H1 (cell line): ENCODE results near the gene PLVAP. TPM values are rescaled to one million over a fixed set of nuclear protein-coding genes. Genes with fewer than 3 reads are reported as not detected.
A peak's percentile ranks its signal among the peaks of the same experiment; 100 is the strongest.

Source experiments
- CTCF ChIA-PET: fragments of 300-600 bp; sonication (Branson Sonifier 250); formaldehyde crosslinking; loops from one replicate; lab custom pipeline; 2021; ENCODE audit not compliant: partially characterized antibody; lab: Charles Lee
- POLR2A ChIA-PET: fragments of 300-600 bp; sonication (Branson Sonifier 250); formaldehyde crosslinking; loops from one replicate; lab custom pipeline; 2021; ENCODE audit warnings: inconsistent platforms; ENCODE audit not compliant: partially characterized antibody; lab: Charles Lee
- DNase-seq, 2 experiments: peaks; one replicate each; pipeline versions ENCODE4 v3.0.0 to v3.0.0-alpha.2; 2010 to 2022; ENCODE audit warnings: low spot score in 2 of 2, low read depth in 1 of 2, mixed read lengths in 1 of 2
- FAIRE-seq: peaks from 2 replicates; lab custom pipeline; 2011; peaks lifted over from hg19 to GRCh38; lab: Jason Lieb, UNC
- H2AFZ ChIP-seq: 2 replicates; pipeline ENCODE4 v1.8.1; 2012; ENCODE audit warnings: low read length, inconsistent platforms
- H2AK5ac ChIP-seq: 2 replicates; pipeline ENCODE4 v1.6.1; 2013; ENCODE audit warnings: low read depth, low read length
- H2BK120ac ChIP-seq: replicated peaks from 2 replicates; pipeline ENCODE3; 2013; ENCODE audit warnings: low read depth, low read length, inconsistent platforms
- H2BK12ac ChIP-seq: 2 replicates; pipeline ENCODE4 v1.6.1; 2013; ENCODE audit warnings: low read depth, low read length
- H2BK15ac ChIP-seq: 2 replicates; pipeline ENCODE4 v1.6.1; 2013; ENCODE audit warnings: low read length
- H2BK20ac ChIP-seq: 2 replicates; pipeline ENCODE4 v1.6.1; 2013; ENCODE audit warnings: low read length
- H2BK5ac ChIP-seq: 2 replicates; pipeline ENCODE4 v1.6.1; 2013; ENCODE audit warnings: low read depth, low read length
- H3K14ac ChIP-seq: 2 replicates; pipeline ENCODE4 v1.6.1; 2013; ENCODE audit warnings: inconsistent platforms; ENCODE audit not compliant: insufficient read length
- H3K18ac ChIP-seq: 2 replicates; pipeline ENCODE4 v1.6.1; 2013; ENCODE audit warnings: low read length; ENCODE audit errors: extremely low read depth
- H3K23ac ChIP-seq: 2 replicates; pipeline ENCODE4 v1.6.1; 2013; ENCODE audit warnings: inconsistent platforms; ENCODE audit not compliant: insufficient read length
- H3K23me2 ChIP-seq: 2 replicates; pipeline ENCODE4 v1.6.1; 2013; ENCODE audit warnings: low read depth, low read length
- H3K27ac ChIP-seq: 2 replicates; pipeline ENCODE4 v1.6.1; 2011; ENCODE audit warnings: low read depth, low read length, inconsistent platforms
- H3K27me3 ChIP-seq, 4 experiments: replicated peaks in 1 of 4; 1 replicate in 1 of 4; 2 replicates in 3 of 4; pipeline versions ENCODE4 v1.6.1 to v1.8.1; 2011 to 2013; ENCODE audit warnings: low read length in 3 of 4, mild to moderate bottlenecking in 3 of 4, inconsistent platforms in 2 of 4, mixed read lengths in 2 of 4, moderate library complexity in 1 of 4; ENCODE audit not compliant: control insufficient read depth in 3 of 4, insufficient read depth in 3 of 4; ENCODE audit errors: extremely low read depth in 1 of 4
- H3K36me3 ChIP-seq, 4 experiments: 2 replicates each; pipeline versions ENCODE4 v1.6.1 to v1.8.1; 2011 to 2013; ENCODE audit warnings: mild to moderate bottlenecking in 4 of 4, low read length in 3 of 4, moderate library complexity in 2 of 4, control low read depth in 1 of 4, inconsistent platforms in 1 of 4; ENCODE audit not compliant: insufficient read depth in 4 of 4, control insufficient read depth in 2 of 4
- H3K4ac ChIP-seq: replicated peaks from 2 replicates; pipeline ENCODE3; 2013; ENCODE audit warnings: low read length, low read depth, mixed read lengths, inconsistent platforms; ENCODE audit not compliant: insufficient read length
- H3K4me1 ChIP-seq, 4 experiments: replicated peaks in 1 of 4; 1 replicate in 1 of 4; 2 replicates in 3 of 4; pipeline versions ENCODE4 v1.6.1 to v1.8.1; 2011 to 2013; ENCODE audit warnings: low read length in 3 of 4, inconsistent platforms in 2 of 4, mixed read lengths in 1 of 4; ENCODE audit not compliant: insufficient read depth in 4 of 4, control insufficient read depth in 3 of 4
- H3K4me2 ChIP-seq, 2 experiments: 2 replicates each; pipeline versions ENCODE4 v1.6.1 to v1.8.1; 2011 to 2013; ENCODE audit warnings: low read depth in 2 of 2, low read length in 2 of 2, control low read depth in 1 of 2, inconsistent platforms in 1 of 2, mild to moderate bottlenecking in 1 of 2; ENCODE audit not compliant: insufficient read depth in 1 of 2
- H3K4me3 ChIP-seq, 4 experiments: fragments of 200-600, 300-600 bp in 1 of 4; sonication (generic), shearing (Covaris generic), sonication (Bioruptor Twin) in 1 of 4; 2 replicates each; pipeline versions ENCODE4 v1.5.1 to v1.8.1; 2011 to 2016; ENCODE audit warnings: low read length in 4 of 4, low read depth in 3 of 4, control low read depth in 2 of 4, inconsistent platforms in 2 of 4, mild to moderate bottlenecking in 2 of 4, mixed read lengths in 1 of 4, moderate library complexity in 1 of 4; ENCODE audit not compliant: insufficient read depth in 2 of 4; ENCODE audit errors: extremely low read depth in 1 of 4
- H3K56ac ChIP-seq: replicated peaks from 2 replicates; pipeline ENCODE3; 2013; ENCODE audit warnings: low read depth, mild to moderate bottlenecking, mixed read lengths, low read length, inconsistent platforms; ENCODE audit not compliant: insufficient read length
- H3K79me1 ChIP-seq: 2 replicates; pipeline ENCODE4 v1.6.1; 2013; ENCODE audit warnings: low read depth, low read length, control low read depth
- H3K79me2 ChIP-seq, 2 experiments: 2 replicates each; pipeline versions ENCODE4 v1.6.1 to v1.8.1; 2012 to 2013; ENCODE audit warnings: low read length in 2 of 2, mild to moderate bottlenecking in 2 of 2, inconsistent platforms in 1 of 2; ENCODE audit not compliant: insufficient read depth in 2 of 2, control insufficient read depth in 1 of 2
- H3K9ac ChIP-seq, 4 experiments: replicated peaks in 1 of 4; 1 replicate in 1 of 4; 2 replicates in 3 of 4; pipeline versions ENCODE4 v1.6.1 to v1.8.1; 2011 to 2013; ENCODE audit warnings: low read depth in 3 of 4, low read length in 3 of 4, control low read depth in 2 of 4, mild to moderate bottlenecking in 2 of 4, moderate library complexity in 2 of 4, inconsistent platforms in 1 of 4; ENCODE audit errors: extremely low read depth in 1 of 4
- H3K9me3 ChIP-seq, 2 experiments: 2 replicates each; pipeline versions ENCODE4 v1.6.1 to v1.8.1; 2012 to 2013; ENCODE audit warnings: mild to moderate bottlenecking in 2 of 2, moderate library complexity in 2 of 2, control low read depth in 1 of 2, inconsistent platforms in 1 of 2, low read depth in 1 of 2, low read length in 1 of 2, mixed read lengths in 1 of 2; ENCODE audit not compliant: insufficient read depth in 2 of 2
- H4K20me1 ChIP-seq, 2 experiments: replicated peaks in 1 of 2; 2 replicates each; pipeline versions ENCODE3 to v1.8.1; 2011 to 2013; ENCODE audit warnings: inconsistent platforms in 2 of 2, low read length in 2 of 2, mild to moderate bottlenecking in 1 of 2; ENCODE audit not compliant: insufficient read depth in 2 of 2, control insufficient read depth in 1 of 2
- H4K5ac ChIP-seq: 2 replicates; pipeline ENCODE4 v1.6.1; 2013; ENCODE audit warnings: low read length, low read depth, mixed read lengths, inconsistent platforms; ENCODE audit not compliant: insufficient read length
- H4K8ac ChIP-seq: 2 replicates; pipeline ENCODE4 v1.8.0; 2013; ENCODE audit warnings: mild to moderate bottlenecking, moderate library complexity, low read length, inconsistent platforms; ENCODE audit not compliant: insufficient read depth; ENCODE audit errors: extremely low read depth
- H4K91ac ChIP-seq: replicated peaks from 2 replicates; pipeline ENCODE3; 2013; ENCODE audit warnings: low read length, mixed read lengths, inconsistent platforms; ENCODE audit not compliant: insufficient read length
- ATF3 ChIP-seq: IDR thresholded peaks from 2 replicates; pipeline ENCODE4 v1.6.1; 2011; ENCODE audit warnings: low read depth, mild to moderate bottlenecking, low read length; ENCODE audit not compliant: insufficient read depth
- CBX8 ChIP-seq: fragments of 300-800, 300-1000 bp; sonication (generic); IDR thresholded peaks from 2 replicates; pipeline ENCODE4 v1.7.1; 2016; ENCODE audit warnings: low read depth, low read length, borderline replicate concordance
- CREB1 ChIP-seq: IDR thresholded peaks from 2 replicates; pipeline ENCODE4 v1.6.1; 2012; ENCODE audit warnings: inconsistent platforms
- EGR1 ChIP-seq: IDR thresholded peaks from 2 replicates; pipeline ENCODE4 v1.6.1; 2011; ENCODE audit warnings: low read depth, low read length, borderline replicate concordance
- KDM4A ChIP-seq: IDR thresholded peaks from one replicate; pipeline ENCODE4 v1.7.1; 2012; ENCODE audit warnings: low read depth, mild to moderate bottlenecking, moderate library complexity, low read length, inconsistent platforms; ENCODE audit not compliant: severe bottlenecking
- MAFK ChIP-seq: IDR thresholded peaks from 2 replicates; pipeline ENCODE4 v1.6.1; 2012; ENCODE audit warnings: low read depth, mild to moderate bottlenecking, improper control_type of control experiment, low read length
- RXRA ChIP-seq: IDR thresholded peaks from 2 replicates; pipeline ENCODE4 v1.6.1; 2011; ENCODE audit warnings: low read depth, mild to moderate bottlenecking, low read length, moderate library complexity; ENCODE audit not compliant: insufficient read depth
- SAP30 ChIP-seq: fragments of 300-600 bp; sonication (generic); IDR thresholded peaks from 2 replicates; pipeline ENCODE4 v1.7.1; 2012; ENCODE audit warnings: low read length, moderate library complexity, mild to moderate bottlenecking, inconsistent platforms; ENCODE audit not compliant: insufficient read depth, insufficient replicate concordance
- SUZ12 ChIP-seq: fragments of 200-600 bp; sonication (generic); IDR thresholded peaks from 2 replicates; pipeline ENCODE4 v1.6.1; 2012; ENCODE audit warnings: mild to moderate bottlenecking, inconsistent platforms, low read length, moderate library complexity, mixed read lengths
- WGBS, 2 experiments: shearing (Covaris generic) in 1 of 2; methylation state at CpG; one replicate each; pipeline versions ENCODE4 v1.1.6 to v1.1.7; 2013 to 2015; ENCODE audit warnings: low lambda C conversion rate in 2 of 2, mixed read lengths in 2 of 2, inconsistent platforms in 1 of 2, low coverage in 1 of 2, missing lambda C conversion rate in 1 of 2; ENCODE audit not compliant: insufficient replicate concordance in 2 of 2, insufficient coverage in 1 of 2, insufficient read length in 1 of 2; ENCODE audit errors: extremely low coverage in 1 of 2, missing lambda C conversion rate in 1 of 2; 5-methylcytosine and 5-hydroxymethylcytosine counted together
- polyA plus RNA-seq, 7 experiments: library from polyadenylated mRNA; depleted of rRNA in 3 of 7; stranded (reverse) in 5 of 7; unstranded in 2 of 7; fragments of >200 nt in 5 of 7; fragments of 200-250 nt in 2 of 7; gene quantifications; 1 replicate in 5 of 7; 2 replicates in 1 of 7; 4 replicates in 1 of 7; pipeline versions ENCODE4 v1.2.1 to v1.2.3, GENCODE V29; 2011 to 2013; ENCODE audit warnings: missing spikeins in 2 of 7, mixed read lengths in 2 of 7
- total RNA-seq: library from RNA; stranded (reverse); fragmentation: NEBNext Ultra II Directional; extraction: Animal tissue kit (Norgen Biotek cat#: 25700); gene quantifications from 2 replicates; pipeline ENCODE4 v1.2.1, GENCODE V29; 2021
- TF ChIP-seq, protein P1 (sequence below): IDR thresholded peaks from 2 replicates; pipeline ENCODE4 v1.6.1; 2012; ENCODE audit warnings: low read length, inconsistent platforms

The PLVAP gene
- total and polyA plus RNA-seq, 2 of the 8 experiments (the other 6 are each of a cell fraction or from before 2014, with no cell fraction given), result 0.32 TPM; not detected in 1

GRCh38 chr19:17420475-17420924 lies 43.4 kb upstream of the PLVAP start:
- Histone ChIP-seq H3K23ac (no peak overlapping the region), H3K56ac (peak overlapping the region; percentile 46), H2BK15ac (peak overlapping the region; percentile 61), H3K4me3 (peak overlapping the region; percentile 57 to 88 (median 78)), H3K79me1 (no peaks in the 10 kb centered on the region), H2BK20ac (no peak overlapping the region), H4K91ac (peak overlapping the region; percentile 91), H2BK120ac (no peak overlapping the region), H3K27me3 (peaks cover 0 to 3% (median 0%) of the 10 kb centered on the region in 4 experiments; a peak in 2 of 7 replicates), H4K20me1 (peaks cover 0 to 4% of the 10 kb centered on the region in 2 experiments), H4K5ac (peak overlapping the region; percentile 46), H3K36me3 (no peaks in the 10 kb centered on the region), H3K79me2 (no peaks in the 10 kb centered on the region), H2BK5ac (no peak overlapping the region), H2BK12ac (no peak overlapping the region; the same call in 1 of the 2 replicates), H3K4ac (peak overlapping the region; percentile 85), H3K18ac (peak overlapping the region; percentile 4; the same call in 1 of the 2 replicates), H2AK5ac (0 out of 2 replicates have a peak overlapping the region, but pooled peaks have one; percentile 32), H3K9me3 (no peaks in the 10 kb centered on the region), H3K14ac (peak overlapping the region; percentile 54), H3K23me2 (peaks cover 12% of the 10 kb centered on the region), H3K9ac (peak overlapping the region; percentile 8 to 50 (median 34); a peak in 6 of 7 replicates), H3K4me1 (peaks cover 3 to 17% (median 9%) of the 10 kb centered on the region in 4 experiments), H4K8ac (peak overlapping the region; percentile 75; the same call in 1 of the 2 replicates), H2AFZ (peak overlapping the region; percentile 88; the same call in 1 of the 2 replicates), H3K27ac (no peak overlapping the region), H3K4me2 (peak overlapping the region; percentile 59 to 76)
- DNase-seq (peak in 1 of 2 experiments; percentile 70), FAIRE-seq (no peak)
- WGBS, 2 experiments, result 20% methylated on average over 17 of the region's 25 CpGs; no CpG with 5 or more reads in 1 of the 2 experiments
- CTCF ChIA-PET, result interaction anchor here (0.8 to 1.8 kb wide), 4 partner anchors 10 to 31 kb away, joined by 3 to 13 read pairs (median 6); no protein-coding TSS in a partner anchor
- POLR2A ChIA-PET, result interaction anchor here (1.0 to 1.6 kb wide), 7 partner anchors 8 to 85 kb away, joined by 3 to 6 read pairs (median 3); no protein-coding TSS in a partner anchor
- TF ChIP-seq SAP30 (peak; percentile 36), EGR1 (no peak), CREB1 (peak; percentile 9; the same call in 1 of the 2 replicates), SUZ12 (no peak), CBX8 (no peak), KDM4A (no peak), ATF3 (no peak), RXRA (no peak), MAFK (no peak)
- TF ChIP-seq, protein P1, sequence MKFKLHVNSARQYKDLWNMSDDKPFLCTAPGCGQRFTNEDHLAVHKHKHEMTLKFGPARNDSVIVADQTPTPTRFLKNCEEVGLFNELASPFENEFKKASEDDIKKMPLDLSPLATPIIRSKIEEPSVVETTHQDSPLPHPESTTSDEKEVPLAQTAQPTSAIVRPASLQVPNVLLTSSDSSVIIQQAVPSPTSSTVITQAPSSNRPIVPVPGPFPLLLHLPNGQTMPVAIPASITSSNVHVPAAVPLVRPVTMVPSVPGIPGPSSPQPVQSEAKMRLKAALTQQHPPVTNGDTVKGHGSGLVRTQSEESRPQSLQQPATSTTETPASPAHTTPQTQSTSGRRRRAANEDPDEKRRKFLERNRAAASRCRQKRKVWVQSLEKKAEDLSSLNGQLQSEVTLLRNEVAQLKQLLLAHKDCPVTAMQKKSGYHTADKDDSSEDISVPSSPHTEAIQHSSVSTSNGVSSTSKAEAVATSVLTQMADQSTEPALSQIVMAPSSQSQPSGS, result no peak
